ENCODE results near the gene PKP2.

Gene PKP2

DNA sequence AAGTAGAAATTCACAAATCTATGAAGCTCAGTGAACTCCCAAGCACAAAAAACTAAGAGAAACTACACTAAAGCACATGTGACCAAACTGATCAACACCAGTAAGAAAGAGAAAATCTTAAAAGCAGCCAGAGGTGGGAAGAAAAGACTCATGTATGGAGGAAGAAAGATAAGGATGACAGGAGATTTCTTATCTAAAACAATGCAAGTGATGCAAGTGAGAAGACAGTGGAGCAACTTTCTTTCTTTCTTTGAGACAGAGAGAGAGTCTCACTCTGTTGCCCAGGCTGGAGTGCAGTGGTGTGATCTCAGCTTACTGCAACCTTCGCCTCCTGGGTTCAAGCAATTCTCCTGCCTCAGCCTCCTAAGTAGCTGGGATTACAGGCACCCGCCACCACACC is 34.9 kb downstream of the PKP2 start:
- peak; percentile 52 for DNase-seq (ENCODE audit: low read depth)

DNA sequence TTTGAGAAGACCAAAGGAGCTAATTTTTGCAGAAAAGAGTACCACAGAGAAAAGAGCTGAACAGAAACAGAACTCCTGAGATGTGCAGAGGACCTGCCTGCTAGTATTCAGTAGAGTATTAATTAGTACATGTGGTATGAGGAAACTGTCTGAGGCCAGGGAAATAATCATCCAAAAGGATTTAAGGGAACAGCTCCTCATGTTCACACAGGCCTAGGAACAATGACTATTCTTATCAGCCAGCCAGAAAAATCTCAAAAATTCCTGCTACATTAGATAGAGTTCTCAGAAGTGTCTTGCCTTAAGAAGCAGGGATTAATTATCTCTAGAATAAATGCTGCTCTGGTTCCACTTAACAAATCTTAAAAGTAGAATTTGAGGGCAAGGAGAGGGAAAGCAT is 36.4 kb downstream of the PKP2 start:
- peak; percentile 70 for DNase-seq (ENCODE audit: low read depth)

DNA sequence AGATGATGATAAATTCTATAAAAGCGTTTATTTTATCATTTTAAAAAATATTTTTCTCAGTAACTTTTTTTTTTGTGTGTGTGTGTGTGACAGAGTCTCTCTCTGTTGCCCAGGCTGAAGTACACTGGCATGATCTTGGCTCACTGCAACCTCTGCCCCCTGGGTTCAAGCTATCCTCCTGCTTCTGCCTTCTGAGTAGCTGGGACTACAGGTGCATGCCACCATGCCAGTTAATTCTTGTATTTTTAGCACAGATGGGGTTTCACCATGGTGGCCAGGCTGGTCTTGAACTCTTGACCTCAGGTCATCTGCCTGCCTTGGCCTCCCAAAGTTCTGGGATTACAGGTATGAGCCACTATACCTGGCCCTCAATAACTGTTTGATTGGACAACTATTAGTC is 37.2 kb downstream of the PKP2 start:
- DNase-seq (ENCODE audit: low read depth): no peak

DNA sequence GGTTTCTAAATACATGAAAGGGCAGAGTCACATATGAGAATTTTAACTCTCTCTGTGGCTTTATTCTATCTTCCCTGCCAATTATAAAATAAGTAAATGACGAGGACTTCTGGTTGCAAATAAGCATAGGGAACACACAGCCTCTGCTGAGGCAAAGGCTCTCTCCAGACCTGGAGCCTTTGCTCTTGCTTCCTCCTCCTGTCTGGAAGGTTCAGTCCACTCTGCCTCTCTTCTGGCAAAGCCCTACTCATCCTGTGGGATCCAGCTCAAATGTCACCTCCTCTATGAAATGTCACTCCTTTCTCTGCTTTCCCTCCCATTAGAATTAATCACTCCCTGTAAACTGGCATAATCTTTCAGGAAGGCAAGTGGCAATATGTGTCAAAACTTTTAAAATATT is 41.9 kb downstream of the PKP2 start:
- DNase-seq (ENCODE audit: low read depth): no peak

DNA sequence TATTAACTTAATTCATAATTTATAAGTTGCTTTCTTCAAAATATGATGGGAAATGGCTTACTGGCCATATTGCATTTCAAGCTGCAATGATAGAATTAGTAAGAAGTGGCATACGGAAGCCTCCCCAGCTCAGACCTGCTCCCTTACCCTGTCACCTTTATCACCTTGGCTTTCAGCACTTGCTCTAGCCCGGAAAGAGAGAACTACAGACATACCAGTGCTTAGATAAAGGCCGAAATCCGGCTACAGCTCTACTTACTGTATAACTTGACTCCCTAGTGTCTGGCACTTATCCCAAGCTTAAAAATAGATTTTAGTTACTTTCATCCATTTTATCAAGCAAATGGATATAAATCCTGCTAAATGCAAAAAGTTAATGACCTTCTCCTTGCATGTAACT is 42.5 kb downstream of the PKP2 start:
- no peak for DNase-seq (ENCODE audit: low read depth)

DNA sequence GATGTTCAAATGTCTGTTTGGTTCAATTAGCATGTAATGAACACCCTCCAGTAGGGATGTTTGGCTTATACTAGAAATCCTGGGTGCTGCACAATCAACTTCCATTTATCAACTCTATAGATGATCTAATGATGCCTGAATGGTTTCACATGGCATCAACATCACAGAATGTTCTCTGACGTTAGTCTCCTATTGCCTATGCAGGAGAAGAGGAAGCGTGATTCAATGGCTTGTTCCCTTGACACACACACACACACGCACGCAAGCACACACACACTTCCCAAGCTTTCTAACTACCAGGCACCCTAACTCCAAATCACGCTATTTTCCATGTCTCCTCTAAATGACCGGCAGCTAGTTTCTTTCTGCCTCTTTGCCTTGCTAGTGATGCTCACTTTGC is 49.3 kb downstream of the PKP2 start:
- no peak for DNase-seq (ENCODE audit: low read depth)

DNA sequence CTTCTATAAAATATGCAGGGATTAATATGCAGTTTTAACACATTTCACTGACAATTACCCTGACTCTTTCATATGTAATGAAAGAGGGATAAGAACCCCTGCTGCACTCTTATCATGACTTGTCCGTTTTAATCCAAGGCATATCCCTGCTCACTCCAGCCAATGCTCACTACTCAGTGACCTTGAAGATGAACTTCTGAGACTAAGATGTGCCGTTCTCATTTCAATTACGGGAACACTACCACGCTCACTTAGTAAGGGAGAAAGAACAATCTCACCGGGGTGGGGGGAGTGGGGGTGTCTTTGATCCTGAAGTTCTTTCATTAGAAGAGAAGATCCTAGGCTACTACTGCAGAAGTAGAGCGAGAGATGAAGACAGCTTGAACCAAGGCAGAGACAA is 50.5 kb downstream of the PKP2 start:
- DNase-seq (ENCODE audit: low read depth): no peak

DNA sequence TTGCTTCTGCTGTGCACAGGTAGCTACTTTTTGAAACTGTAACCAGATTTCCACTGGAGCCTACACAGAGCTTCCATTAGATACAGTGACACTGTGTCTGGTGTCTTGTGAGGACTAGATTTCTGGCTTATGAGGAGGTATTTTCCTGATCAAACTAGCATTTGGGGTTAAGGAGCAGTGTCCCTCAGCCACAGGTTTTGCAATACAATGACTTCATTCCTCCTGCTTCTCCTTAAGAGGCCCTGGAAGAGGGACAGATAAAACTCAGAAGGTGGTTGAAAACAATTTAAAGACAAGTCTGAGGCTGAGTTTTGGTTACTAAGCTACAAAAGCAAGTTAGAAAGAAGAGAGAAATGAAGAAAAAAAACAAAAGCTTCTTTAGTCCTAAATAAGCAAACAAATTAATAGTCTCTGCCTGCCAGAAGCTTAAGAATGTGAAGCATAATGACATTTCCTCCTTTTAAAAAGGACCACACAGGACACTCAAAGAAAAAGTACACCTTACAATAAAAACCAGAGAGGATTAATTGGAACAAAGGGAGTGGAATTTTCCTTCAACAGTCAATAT is 53.0 kb downstream of the PKP2 start:
- DNase-seq (ENCODE audit: low read depth): peak; percentile 72

DNA sequence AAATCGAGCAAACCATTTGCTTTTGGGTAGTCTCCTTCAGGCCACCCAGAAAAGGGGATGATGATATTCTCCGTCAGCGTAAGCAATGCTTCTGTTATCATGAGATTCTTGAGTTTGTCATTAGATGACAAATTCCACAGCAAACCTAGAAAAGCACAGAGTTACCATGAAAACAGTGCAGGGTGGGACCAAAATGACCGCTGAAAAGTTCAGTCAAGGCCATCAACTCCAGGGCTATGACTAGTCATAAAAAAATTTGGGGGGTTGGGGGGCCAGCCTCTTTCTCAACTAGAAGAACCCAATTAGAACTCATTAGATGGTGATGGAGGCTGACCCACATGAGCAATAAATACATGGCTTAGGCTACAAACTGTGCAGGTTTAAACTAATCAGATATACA is 55.5 kb downstream of the PKP2 start:
- peak; percentile 31 for DNase-seq (ENCODE audit: low read depth)

DNA sequence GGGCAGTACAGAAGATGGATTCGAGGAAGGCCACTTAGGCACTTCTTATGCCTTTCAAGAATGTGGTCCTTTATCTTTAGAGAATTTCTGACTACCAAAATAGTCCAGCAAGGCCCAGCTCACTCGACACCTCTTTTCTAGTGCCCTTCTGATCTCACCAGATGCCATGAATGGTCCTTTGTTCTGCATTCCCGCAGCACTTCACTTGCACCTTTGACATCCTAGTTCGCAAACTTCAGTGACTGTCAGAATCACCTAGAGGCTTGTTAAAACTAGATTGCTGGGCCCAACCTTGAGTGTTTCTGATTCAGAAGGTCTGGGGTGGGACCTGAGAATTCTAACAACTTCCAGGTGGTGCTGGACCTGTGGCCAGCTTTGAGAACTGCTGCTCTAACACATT is 56.7 kb downstream of the PKP2 start:
- DNase-seq (ENCODE audit: low read depth): no peak

DNA sequence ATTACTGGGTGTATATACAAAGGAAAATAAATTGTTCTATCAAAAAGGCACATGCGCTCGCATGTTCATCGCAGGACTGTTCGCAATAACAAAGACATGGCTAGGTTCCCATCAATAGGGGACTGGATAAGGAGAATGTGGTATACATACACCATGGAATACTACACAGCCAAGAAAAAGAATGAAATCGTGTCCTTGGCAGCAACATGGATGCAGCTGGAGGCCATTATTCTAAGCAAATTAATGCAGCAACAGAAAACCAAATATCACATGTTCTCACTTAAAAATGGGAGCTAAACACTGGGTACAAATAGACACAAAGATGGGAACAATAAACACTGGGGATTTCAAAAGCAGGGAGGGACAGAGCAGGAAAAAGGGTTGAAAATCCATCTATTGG is 58.6 kb downstream of the PKP2 start:
- no peak for DNase-seq (ENCODE audit: low read depth)

DNA sequence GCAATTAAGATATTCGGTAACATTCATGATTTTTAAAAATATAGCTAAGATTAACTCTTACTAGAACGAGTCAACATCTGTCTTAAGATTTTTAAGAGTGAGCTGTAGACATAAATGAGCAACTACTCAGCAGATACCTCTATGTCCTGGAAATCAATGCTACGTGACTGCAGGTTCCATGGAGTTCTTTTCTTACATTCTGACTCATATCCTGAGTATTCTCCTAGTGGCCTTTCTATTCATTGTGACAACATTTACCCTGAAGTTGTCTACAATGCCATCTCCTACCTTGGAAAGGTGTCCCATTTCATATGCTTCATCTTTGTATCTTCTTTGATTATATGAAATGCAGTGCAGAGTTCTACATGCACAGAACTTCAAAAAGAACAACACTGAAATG is 59.9 kb downstream of the PKP2 start:
- DNase-seq (ENCODE audit: low read depth): no peak

DNA sequence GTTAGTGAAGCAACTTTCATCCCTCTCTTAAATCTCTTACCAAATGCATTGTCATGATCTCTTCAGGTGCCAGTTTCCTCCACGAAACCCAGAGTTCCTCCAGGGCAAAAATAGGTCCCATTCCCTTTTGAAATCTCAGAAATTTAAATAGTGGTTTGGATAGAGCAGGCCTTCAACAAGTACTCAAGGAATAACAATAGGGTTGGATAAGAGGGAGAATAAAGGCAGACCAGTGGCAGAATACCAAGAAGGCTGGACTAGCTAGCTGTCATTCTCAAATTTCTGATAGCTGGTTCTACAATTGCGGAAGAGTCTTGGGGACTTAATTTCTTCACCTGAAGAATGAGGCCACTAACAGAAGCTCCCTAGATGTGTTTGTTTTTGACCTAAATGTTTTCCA is 62.5 kb downstream of the PKP2 start:
- no peak for DNase-seq (ENCODE audit: low read depth)

DNA sequence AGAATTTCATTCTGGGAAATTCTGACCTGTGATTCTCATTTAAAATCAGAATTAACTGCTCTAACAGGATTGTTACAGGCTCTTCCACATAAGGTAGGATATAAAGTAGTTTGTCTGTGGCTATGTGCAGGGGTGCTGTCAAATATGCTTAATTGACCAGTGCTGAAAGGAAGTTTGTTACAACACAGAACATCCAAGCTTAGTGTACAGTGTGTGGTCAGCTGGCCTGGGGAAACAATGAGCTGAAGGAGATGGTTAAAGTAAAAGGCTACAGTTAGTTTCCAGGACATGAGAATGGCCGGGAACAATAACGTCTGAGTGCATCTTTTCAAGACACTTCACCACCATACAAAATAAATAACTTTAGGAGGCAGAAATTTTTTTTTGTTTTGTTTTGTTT is 68.0 kb downstream of the PKP2 start:
- peak; percentile 70 for DNase-seq (ENCODE audit: low read depth)

DNA sequence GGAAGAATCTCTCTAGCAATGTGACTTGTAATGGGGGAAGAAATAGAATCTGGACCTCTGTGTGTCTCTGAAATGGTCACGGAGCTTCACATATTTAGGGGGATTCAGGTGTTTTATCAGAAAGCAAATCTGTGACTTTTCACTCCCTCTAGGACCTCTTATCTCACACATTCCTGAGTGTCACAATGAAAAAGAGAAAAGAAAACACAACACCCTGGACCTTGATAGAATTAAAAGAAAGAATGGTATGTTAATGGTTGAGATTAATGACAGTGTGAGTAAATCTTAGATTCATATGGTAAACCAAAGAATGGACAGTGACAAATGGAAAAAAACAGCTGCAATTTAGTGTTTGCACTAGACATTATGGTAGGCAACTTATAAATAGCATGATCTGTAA is 68.5 kb downstream of the PKP2 start:
- DNase-seq (ENCODE audit: low read depth): no peak

DNA sequence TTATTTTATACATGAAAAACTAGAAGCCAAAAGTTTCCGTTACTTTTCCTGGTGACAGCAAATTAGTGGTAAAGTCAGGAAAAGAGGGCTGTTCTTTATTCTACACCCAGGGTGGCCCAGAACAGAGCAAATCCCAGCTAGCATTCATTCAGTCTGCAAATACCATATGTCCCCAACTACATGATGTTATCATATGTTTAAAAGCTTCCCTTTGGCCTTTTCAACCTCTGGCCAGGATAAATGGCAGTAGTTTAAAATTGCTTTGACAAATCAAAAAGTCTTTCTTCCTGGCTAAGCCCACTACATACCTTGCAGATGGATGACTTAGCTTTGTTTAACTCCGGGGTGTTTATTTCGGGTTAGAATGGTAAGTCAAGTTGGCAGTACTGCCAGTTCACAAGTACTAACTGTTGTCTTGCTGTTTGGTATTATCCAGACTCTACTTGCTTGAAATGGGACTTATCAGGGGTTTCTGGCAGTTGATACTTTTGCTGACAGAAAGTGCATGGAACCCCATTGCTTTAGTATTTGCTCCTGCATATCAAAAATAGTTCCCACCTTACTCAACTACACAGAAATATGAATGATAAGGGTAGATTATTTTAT is 69.7 kb downstream of the PKP2 start:
- no peak for DNase-seq (ENCODE audit: low read depth)

DNA sequence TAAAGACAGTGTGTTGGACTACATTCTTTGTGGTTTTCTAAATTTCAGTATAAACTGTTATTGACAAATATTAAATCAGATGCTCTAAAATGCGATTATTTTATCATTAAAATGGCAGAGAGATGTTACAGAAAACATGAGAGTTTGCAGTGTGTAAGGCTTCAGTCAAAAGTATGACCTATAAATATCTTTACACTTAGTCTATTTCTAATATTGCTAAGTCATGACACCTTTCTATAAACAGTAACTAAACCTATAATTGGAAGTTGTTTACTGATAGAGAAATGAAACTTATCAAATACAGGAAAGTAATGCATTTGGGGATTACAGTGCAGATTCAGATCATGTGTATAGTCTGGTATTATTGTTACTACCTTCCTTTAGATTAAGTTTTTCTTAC is 72.0 kb downstream of the PKP2 start:
- no peak for DNase-seq (ENCODE audit: low read depth)

DNA sequence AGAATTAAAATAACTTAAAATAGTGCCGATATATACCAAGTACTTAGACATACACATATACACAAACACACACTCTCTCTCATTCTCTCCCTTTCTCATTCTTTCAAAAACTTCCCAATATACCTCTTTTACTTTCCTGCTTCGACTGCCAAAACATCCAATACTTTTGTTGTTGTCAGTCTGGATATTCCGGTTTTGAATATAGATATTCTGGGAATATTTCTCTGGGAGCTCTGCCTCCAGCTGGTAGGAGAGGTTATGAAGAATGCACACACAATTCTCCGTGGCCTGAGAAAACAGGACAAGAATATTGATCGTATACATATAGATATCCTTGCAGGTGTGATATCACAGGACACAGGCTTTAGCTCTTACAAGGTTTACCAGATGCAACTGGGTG is 74.2 kb downstream of the PKP2 start:
- no peak for DNase-seq (ENCODE audit: low read depth)

DNA sequence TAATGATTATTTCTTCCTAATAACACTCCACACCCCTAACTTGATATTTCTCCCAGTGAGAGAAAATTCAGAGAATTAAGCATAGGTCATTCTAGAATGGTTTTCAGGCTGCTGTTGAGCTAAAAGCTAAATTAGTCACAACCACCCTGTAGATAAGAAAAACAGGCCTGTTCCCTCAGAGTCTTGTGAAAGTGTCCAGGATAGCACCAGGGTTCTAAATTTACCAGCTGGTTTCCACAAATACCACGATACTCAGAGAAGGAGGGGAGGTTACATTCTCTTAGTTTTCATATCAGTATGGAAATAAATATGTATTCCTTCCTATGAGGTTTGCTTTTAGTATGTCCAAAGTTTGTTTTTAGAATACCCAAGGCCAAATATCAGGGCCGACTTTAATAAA is 74.9 kb downstream of the PKP2 start:
- DNase-seq (ENCODE audit: low read depth): peak; percentile 90

DNA sequence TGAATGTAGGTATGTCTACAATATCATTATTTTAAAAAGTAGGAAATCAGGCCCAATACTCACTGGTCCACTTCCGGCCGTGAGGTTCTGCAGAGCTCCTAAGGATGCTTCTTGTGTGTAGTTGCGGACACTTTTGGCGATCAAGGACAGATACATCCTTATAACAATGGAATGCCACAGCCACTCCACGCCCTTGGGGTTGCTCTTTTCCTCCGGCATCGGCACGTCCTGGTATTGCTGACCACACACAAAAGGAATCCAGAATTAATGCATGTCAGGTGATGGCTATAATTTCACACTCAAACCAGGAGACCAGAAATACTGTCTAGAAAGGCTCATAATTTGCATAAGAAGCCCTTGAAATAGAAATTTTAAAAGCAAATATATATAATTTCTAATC is 75.3 kb downstream of the PKP2 start:
- peak; percentile 66 for DNase-seq (ENCODE audit: low read depth)

DNA sequence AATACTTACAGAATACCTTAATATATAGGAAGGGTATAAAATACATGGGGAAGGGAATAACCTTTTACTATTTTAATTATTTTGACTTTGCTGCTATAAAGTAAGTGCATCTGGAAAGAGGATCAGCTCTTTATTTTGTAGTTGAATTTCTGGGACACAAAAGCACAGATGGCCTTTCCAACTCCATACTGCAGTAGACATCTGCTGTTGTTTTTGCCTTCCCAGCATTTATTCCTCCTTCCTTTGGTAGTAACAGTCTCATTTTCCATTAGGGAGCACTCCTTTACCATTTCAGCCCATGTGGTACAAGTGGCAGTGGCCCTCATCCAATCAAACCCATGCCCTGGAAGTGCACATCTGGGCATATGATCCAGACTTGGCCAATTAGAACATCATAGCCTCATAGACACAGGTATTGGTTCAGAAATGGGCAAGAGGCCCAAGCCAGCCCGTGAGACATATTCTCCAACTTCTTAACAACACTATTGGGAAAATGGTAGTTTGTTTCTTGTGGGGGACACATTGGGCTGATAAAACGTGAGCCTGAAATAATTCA is 76.1 kb downstream of the PKP2 start:
- no peak for DNase-seq (ENCODE audit: low read depth)

DNA sequence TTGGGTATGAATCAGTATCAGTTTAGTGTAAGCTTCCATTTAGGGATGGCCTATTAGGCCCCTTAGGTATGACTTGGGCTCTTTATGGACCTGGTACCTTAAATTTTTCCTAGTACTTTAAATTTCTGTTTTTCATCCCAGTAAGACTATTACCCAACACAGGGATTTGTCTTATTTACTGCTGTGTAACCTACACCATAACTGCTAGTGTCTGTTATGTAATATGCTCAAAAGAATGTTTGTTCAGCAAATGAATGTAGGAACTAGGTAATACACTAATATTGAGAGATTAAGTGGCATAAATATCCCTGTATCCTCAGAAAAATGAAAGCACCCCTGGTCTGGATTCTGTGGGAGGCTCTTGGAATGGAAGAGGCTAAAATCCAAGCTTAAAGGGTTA is 77.2 kb downstream of the PKP2 start:
- peak; percentile 62 for DNase-seq (ENCODE audit: low read depth)

DNA sequence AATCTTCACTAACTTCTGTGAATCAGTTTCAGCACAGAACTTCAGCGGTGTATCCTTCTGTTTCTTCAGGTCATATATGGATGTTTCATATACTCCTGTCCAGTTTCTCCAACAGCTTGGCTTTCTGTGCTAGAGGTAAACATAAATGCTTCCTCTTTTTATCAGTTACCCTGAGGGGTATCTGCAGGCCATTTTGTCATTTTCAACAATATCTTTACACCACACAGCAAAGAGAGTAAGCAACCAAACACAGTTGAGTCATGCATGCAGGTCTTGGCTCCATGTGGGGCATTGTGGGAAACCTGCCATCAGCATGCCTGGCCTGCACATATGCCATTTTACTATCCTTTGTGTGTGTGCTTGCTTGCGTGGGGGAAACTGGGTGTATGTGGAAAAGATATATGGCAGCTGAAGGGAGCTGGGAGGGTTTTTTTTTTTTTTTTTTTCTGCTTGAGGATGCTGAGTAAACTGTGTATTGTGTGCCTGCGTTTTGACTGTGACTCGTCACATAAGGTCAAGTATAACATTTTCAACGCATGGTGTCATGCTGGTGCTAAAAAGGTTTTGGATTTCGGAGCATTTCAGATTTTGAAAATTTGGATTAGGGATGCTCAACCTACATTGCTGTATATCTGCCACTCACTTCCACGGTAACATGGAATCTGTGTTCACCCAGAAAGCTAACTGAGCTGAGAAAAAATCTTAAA is 84.7 kb downstream of the PKP2 start:
- DNase-seq (ENCODE audit: low read depth): no peak

DNA sequence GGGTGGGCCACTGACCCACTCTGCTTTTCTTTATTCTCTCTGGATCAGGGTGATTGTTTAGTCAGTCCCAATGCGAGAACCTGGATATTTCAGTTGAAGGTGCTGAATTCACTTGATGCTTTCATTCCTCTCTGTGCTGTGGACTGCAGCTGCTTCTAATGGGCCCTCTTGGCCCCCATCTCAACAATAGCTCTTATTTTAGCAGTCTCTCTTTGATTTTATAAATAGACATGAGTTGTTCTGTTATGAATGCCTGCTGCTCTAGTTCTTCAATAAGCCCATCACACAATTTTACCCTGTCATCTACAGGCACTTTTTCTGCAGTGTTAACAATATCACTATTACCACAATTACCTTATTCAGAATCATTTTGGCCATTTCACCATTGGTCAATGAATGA is 86.7 kb downstream of the PKP2 start:
- no peak for DNase-seq (ENCODE audit: low read depth)

All from amniotic epithelial cell (primary cell).